ENCODE measurements around the gene TMEM121. TPM values are rescaled to one million over a fixed set of nuclear protein-coding genes. Genes with fewer than 3 reads are reported as not detected.
A peak's percentile ranks its signal among the peaks of the same experiment; 100 is the strongest.
"Not testable (repeated sequence)": the region's sequence is repeated elsewhere in the genome, so short reads cannot be mapped to it uniquely, and the experiment has no call there.

Gene TMEM121
- total and polyA plus RNA-seq, 8 donors: 2.4 to 5.4 (median 3.2) TPM

- no peak for ATAC-seq
- intact Hi-C loops (cut with DNase I): no loop called here
These were observed 42.7 kb downstream of the TMEM121 start for GRCh38 chr14:105568859-105569766.

GRCh38 chr14:105570482-105570881 lies 44.1 kb downstream of the TMEM121 start:
- no peaks in the 10 kb centered on the region for H3K4me1 ChIP-seq
- ATAC-seq (no peak), DNase-seq (no peak)
- H3K9me3 ChIP-seq: no peaks in the 10 kb centered on the region
- no peaks in the 10 kb centered on the region for H3K27me3 ChIP-seq
- no peaks in the 10 kb centered on the region for H3K36me3 ChIP-seq
- no peak for TF ChIP-seq CTCF (IDR thresholded peaks at IDR 0.05)
- intact Hi-C loops (cut with DNase I): no loop called here
- no peak overlapping the region for H3K4me3 ChIP-seq
- no peak overlapping the region for H3K27ac ChIP-seq

More at GRCh38 chr14:105568859-105569766, 42.7 kb downstream of the TMEM121 start:
- Histone ChIP-seq H3K4me1 (no peaks in the 10 kb centered on the region), H3K9me3 (no peaks in the 10 kb centered on the region), H3K4me3 (no peak overlapping the region), H3K36me3 (no peaks in the 10 kb centered on the region), H3K27me3 (no peaks in the 10 kb centered on the region), H3K27ac (no peak overlapping the region)
- no peak for TF ChIP-seq CTCF (IDR thresholded peaks at IDR 0.05)
- DNase-seq: no peak

- H3K4me3 ChIP-seq; H3K27ac ChIP-seq; H3K27me3 ChIP-seq; H3K9me3 ChIP-seq; intact Hi-C loops (cut with DNase I); ATAC-seq; H3K36me3 ChIP-seq; H3K4me1 ChIP-seq: not testable (repeated sequence)
- peak in 1 of 4 donors; percentile 47 for DNase-seq
These were observed 45.0 kb downstream of the TMEM121 start for GRCh38 chr14:105571181-105571951.

GRCh38 chr14:105572063-105572462 lies 45.7 kb downstream of the TMEM121 start:
- H3K9me3 ChIP-seq; ATAC-seq; H3K27me3 ChIP-seq; intact Hi-C loops (cut with DNase I); H3K4me3 ChIP-seq; H3K27ac ChIP-seq; H3K36me3 ChIP-seq; DNase-seq; H3K4me1 ChIP-seq: not testable (repeated sequence)

- H3K4me3 ChIP-seq; H3K27ac ChIP-seq; H3K4me1 ChIP-seq; ATAC-seq; intact Hi-C loops (cut with DNase I); H3K36me3 ChIP-seq; H3K9me3 ChIP-seq; H3K27me3 ChIP-seq: not testable (repeated sequence)
- peak in 1 of 4 donors; percentile 34 for DNase-seq
These were observed 47.5 kb downstream of the TMEM121 start for GRCh38 chr14:105573841-105574240.

- ATAC-seq; H3K27me3 ChIP-seq; H3K4me1 ChIP-seq; H3K4me3 ChIP-seq; intact Hi-C loops (cut with DNase I); H3K27ac ChIP-seq; H3K9me3 ChIP-seq; DNase-seq; H3K36me3 ChIP-seq: not testable (repeated sequence)
These were observed 48.0 kb downstream of the TMEM121 start for GRCh38 chr14:105574411-105574810.

- ATAC-seq; H3K27ac ChIP-seq; H3K27me3 ChIP-seq; H3K4me1 ChIP-seq; H3K9me3 ChIP-seq; H3K4me3 ChIP-seq; H3K36me3 ChIP-seq; intact Hi-C loops (cut with DNase I): not testable (repeated sequence)
- peak in 1 of 4 donors; percentile 47 for DNase-seq
These were observed 48.8 kb downstream of the TMEM121 start for GRCh38 chr14:105575016-105575700.
